GM12873 (cell line): ENCODE data around the gene IGFBP2.

Experiments used
- CTCF ChIP-seq: IDR thresholded peaks from 2 replicates; pipeline ENCODE4 v1.5.1; 2012; ENCODE audit warnings: low read depth, mild to moderate bottlenecking, moderate library complexity, low read length, control low read depth; ENCODE audit not compliant: insufficient read depth; ENCODE audit errors: missing control alignments

The IGFBP2 gene

GRCh38 chr2:216676630-216677029 is 43.4 kb downstream of the IGFBP2 start:
- TF ChIP-seq CTCF = no peak

GRCh38 chr2:216677439-216678097 is 44.3 kb downstream of the IGFBP2 start:
- no peak for TF ChIP-seq CTCF

GRCh38 chr2:216678098-216678465 is 44.9 kb downstream of the IGFBP2 start:
- TF ChIP-seq CTCF = no peak

- TF ChIP-seq CTCF = no peak
Measured at GRCh38 chr2:216678813-216679657, 45.8 kb downstream of the IGFBP2 start.

- no peak for TF ChIP-seq CTCF
Measured at GRCh38 chr2:216679658-216680024, 46.4 kb downstream of the IGFBP2 start.

GRCh38 chr2:216680951-216681629 is 47.9 kb downstream of the IGFBP2 start:
- TF ChIP-seq CTCF = no peak

GRCh38 chr2:216681683-216682082 is 48.5 kb downstream of the IGFBP2 start:
- no peak for TF ChIP-seq CTCF
